Smooth muscle cell (in vitro differentiated cells): ENCODE results near the gene BHLHE23. TPM values are rescaled to one million over a fixed set of nuclear protein-coding genes. Genes with fewer than 3 reads are reported as not detected.

ENCODE experiments used
- DNase-seq: peaks from one replicate; lab custom pipeline; 2025; ENCODE audit not compliant: unreplicated experiment; lab: John Stamatoyannopoulos, UW
- H2AFZ ChIP-seq: fragments of 200-600 bp; sonication (generic); 2 replicates; pipeline ENCODE4 v1.6.0; 2016; ENCODE audit warnings: antibody characterized with exemption, low read depth, mild to moderate bottlenecking
- H3F3A ChIP-seq: fragments of 200-600 bp; sonication (generic); 2 replicates; pipeline ENCODE4 v1.6.0; 2017; ENCODE audit warnings: antibody characterized with exemption, low read depth
- H3K27ac ChIP-seq: fragments of 200-600 bp; sonication (generic); 2 replicates; pipeline ENCODE4 v1.5.1; 2016; ENCODE audit warnings: low read depth, mild to moderate bottlenecking
- H3K27me3 ChIP-seq: fragments of 200-600 bp; sonication (generic); 2 replicates; pipeline ENCODE4 v1.6.1; 2016; ENCODE audit warnings: low read depth, mild to moderate bottlenecking
- H3K36me3 ChIP-seq: fragments of 200-600 bp; sonication (generic); 2 replicates; pipeline ENCODE4 v1.5.1; 2016; ENCODE audit warnings: low read depth
- H3K4me1 ChIP-seq: fragments of 200-600 bp; sonication (generic); 2 replicates; pipeline ENCODE4 v1.5.1; 2016; ENCODE audit warnings: low read depth
- H3K4me2 ChIP-seq: fragments of 200-600 bp; sonication (generic); 2 replicates; pipeline ENCODE4 v1.6.0; 2016; ENCODE audit warnings: mild to moderate bottlenecking
- H3K4me3 ChIP-seq: fragments of 200-600 bp; sonication (generic); 2 replicates; pipeline ENCODE4 v1.5.1; 2016; ENCODE audit warnings: mild to moderate bottlenecking
- H3K79me2 ChIP-seq: fragments of 200-600 bp; sonication (generic); 2 replicates; pipeline ENCODE4 v1.6.0; 2016; ENCODE audit warnings: low read depth, mild to moderate bottlenecking
- H3K9ac ChIP-seq: fragments of 200-600 bp; sonication (generic); 2 replicates; pipeline ENCODE4 v1.6.0; 2016; ENCODE audit warnings: low read depth
- H3K9me3 ChIP-seq: fragments of 200-600 bp; sonication (generic); replicated peaks from 2 replicates; pipeline ENCODE4 v1.5.1; 2016; ENCODE audit warnings: low read depth
- H4K20me1 ChIP-seq: fragments of 200-600 bp; sonication (generic); 2 replicates; pipeline ENCODE4 v1.6.0; 2016; ENCODE audit warnings: low read depth
- WGBS: methylation state at CpG from one replicate; pipeline ENCODE4 v1.1.7; 2016; ENCODE audit warnings: low lambda C conversion rate; 5-methylcytosine and 5-hydroxymethylcytosine counted together
- polyA plus RNA-seq: library from polyadenylated mRNA; unstranded; fragments of >200 nt; fragmentation: Nextera tagmentation; extraction: Ambion mirVana; gene quantifications from 2 replicates; pipeline ENCODE4 v1.2.1, GENCODE V29; 2016
- total RNA-seq: library from RNA; depleted of rRNA; stranded (reverse); fragments of >200 nt; gene quantifications from 2 replicates; pipeline ENCODE4 v1.2.3, GENCODE V29; 2014
- TF ChIP-seq, protein P1 (sequence below): fragments of 200-600 bp; sonication (generic); IDR thresholded peaks from 2 replicates; pipeline ENCODE4 v1.5.1; 2017; ENCODE audit warnings: borderline replicate concordance, mild to moderate bottlenecking, antibody characterized with exemption; ENCODE audit not compliant: insufficient read depth, poor library complexity, severe bottlenecking

BHLHE23 gene
- total RNA-seq (not detected in 2 replicates), polyA plus RNA-seq (not detected in 2 replicates)

DNA sequence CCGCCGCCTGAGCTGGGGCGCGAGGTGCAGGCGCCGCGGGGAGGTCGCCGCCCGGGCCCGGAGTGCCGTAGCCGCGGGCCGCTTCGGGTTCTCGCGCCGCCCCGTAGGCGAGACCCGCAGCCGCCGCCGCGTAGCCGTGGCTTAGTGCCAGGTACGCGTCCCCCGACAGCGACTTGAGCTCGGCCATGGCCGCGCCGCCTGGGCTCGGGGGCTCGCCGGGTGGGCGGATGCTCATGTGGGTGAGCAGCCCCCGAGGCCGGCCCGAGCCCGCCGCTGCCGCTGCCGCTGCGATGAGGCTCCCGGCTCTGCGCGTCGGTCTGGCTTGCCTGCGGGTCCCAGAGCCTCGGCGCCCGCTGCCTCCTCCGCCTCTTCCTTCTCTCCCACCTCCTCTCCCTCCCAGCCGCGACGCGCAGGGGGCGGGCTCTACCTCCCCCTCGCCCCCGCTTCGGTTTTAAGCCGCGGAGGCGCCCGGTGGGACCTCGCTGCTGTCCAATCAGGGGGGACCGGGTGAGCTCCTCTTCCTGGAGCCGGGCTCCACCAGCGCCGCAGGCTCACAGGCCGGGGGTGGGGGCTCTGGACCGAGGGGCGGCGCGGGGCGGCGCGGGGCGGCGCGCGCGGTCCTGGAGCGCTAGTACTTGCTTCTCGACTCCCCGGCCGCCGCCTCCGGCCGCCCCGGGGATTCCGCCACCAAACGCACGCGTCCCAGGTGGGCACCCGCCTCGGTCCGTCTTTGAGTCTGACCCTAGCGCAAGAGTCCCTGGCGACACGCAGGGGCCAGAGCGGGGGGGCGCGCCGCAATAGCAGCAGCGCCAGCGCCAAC lies at the start of gene BHLHE23:
TSS of gene BHLHE23 (minus strand) at position 425 of the 820 bp plus-strand sequence. CDS start at position 235, 190 bp downstream.
- Histone ChIP-seq H3K36me3 (no peaks in the 10 kb centered on the region), H3K27ac (no peak within 1 kb of the TSS), H3K9ac (no peak within 1 kb of the TSS), H3F3A (no peaks in the 10 kb centered on the region), H3K4me1 (no peaks in the 10 kb centered on the region), H4K20me1 (no peaks in the 10 kb centered on the region), H3K79me2 (no peaks in the 10 kb centered on the region), H3K4me2 (peak within 1 kb of the TSS; percentile 80), H3K4me3 (peak within 1 kb of the TSS; percentile 16), H2AFZ (no peak within 1 kb of the TSS), H3K27me3 (peaks cover 87% of the 10 kb centered on the region), H3K9me3 (no peaks in the 10 kb centered on the region)
- 4% methylated on average over 49 of the region's 110 CpGs for WGBS
- DNase-seq = no peak
- TF ChIP-seq, protein P1, sequence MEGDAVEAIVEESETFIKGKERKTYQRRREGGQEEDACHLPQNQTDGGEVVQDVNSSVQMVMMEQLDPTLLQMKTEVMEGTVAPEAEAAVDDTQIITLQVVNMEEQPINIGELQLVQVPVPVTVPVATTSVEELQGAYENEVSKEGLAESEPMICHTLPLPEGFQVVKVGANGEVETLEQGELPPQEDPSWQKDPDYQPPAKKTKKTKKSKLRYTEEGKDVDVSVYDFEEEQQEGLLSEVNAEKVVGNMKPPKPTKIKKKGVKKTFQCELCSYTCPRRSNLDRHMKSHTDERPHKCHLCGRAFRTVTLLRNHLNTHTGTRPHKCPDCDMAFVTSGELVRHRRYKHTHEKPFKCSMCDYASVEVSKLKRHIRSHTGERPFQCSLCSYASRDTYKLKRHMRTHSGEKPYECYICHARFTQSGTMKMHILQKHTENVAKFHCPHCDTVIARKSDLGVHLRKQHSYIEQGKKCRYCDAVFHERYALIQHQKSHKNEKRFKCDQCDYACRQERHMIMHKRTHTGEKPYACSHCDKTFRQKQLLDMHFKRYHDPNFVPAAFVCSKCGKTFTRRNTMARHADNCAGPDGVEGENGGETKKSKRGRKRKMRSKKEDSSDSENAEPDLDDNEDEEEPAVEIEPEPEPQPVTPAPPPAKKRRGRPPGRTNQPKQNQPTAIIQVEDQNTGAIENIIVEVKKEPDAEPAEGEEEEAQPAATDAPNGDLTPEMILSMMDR = no peak

DNA sequence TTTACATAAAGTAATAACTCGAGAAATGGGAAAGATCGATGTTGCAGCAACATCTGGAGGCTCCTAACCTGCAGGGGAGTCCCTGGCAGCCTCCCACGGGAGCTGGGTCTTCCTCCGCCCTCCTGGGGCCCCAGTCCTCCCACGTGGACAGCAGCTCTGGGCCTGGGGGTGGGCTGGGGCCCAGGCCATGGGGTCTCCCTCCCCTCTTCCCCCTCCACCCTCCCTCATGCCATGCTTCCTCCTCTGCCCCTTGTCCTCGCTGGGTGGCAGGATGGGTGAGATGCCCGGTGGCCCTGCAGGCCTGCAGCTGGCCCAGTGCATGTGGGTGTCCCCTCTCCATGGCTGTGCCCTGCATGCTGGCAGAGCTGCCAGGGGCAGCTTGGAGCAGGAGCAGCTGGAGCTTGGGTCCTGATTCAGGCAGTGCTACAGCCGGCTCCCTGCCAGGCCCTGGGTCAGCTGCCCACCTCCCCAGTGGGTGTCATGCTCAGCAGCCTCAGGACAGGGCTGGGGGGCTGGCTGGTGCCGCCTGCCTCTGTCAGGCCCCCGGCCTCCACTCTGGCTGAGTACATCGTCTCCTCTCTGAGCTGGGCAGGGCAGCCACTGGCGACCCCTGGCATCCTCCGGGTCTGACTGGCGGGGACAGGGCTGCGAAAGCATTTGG lies 48.9 kb upstream of the BHLHE23 start:
- Histone ChIP-seq H3K4me1 (no peaks in the 10 kb centered on the region), H2AFZ (no peak overlapping the region), H3K79me2 (no peaks in the 10 kb centered on the region), H3K36me3 (no peaks in the 10 kb centered on the region), H3K9ac (no peak overlapping the region), H3K4me3 (no peak overlapping the region), H3K27me3 (peaks cover 4% of the 10 kb centered on the region), H3K9me3 (no peaks in the 10 kb centered on the region), H3F3A (no peaks in the 10 kb centered on the region), H3K4me2 (no peak overlapping the region), H3K27ac (no peak overlapping the region), H4K20me1 (no peaks in the 10 kb centered on the region)
- DNase-seq = no peak
- WGBS = 76% methylated on average over 15 of the region's 15 CpGs
- TF ChIP-seq, protein P1 = no peak

DNA sequence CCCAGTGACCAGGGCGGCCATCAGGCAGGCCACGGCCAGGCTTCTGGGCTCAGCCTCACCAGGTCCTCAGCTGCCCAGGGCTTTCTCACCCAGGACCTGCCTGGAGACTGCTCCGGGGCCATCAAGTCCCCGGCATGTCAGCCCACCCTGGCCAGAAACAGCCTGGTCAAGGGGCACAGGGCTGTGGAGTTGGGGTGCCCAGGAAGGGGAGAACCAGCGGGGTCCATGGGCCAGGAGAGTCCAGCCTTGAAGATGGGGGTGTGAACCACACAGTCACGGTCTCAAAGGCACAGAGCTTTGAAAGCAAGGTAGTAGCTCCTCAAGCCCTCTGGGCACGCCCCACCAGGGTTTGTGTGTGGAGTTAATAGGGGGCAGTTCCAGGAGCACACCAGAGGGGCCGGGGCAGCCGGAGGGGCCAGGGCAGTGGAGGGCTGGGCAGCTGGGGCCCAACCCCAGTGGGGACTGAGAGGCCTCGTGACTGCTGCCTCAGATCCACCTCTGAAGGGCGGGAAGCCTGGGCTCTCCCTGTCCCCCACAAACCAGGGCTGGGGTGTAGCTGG lies 48.0 kb upstream of the BHLHE23 start:
- Histone ChIP-seq H3K36me3 (no peaks in the 10 kb centered on the region), H3K27me3 (peaks cover 4% of the 10 kb centered on the region), H3K4me1 (no peaks in the 10 kb centered on the region), H3K79me2 (no peaks in the 10 kb centered on the region), H3K4me3 (no peak overlapping the region), H3F3A (no peaks in the 10 kb centered on the region), H3K27ac (no peak overlapping the region), H3K9me3 (no peaks in the 10 kb centered on the region), H3K9ac (no peak overlapping the region), H3K4me2 (no peak overlapping the region), H4K20me1 (no peaks in the 10 kb centered on the region), H2AFZ (no peak overlapping the region)
- DNase-seq = no peak
- 89% methylated on average over 11 of the region's 11 CpGs for WGBS
- TF ChIP-seq, protein P1 = no peak
